Measurements from ENCODE around the gene COL16A1. TPM values are rescaled to one million over a fixed set of nuclear protein-coding genes. Genes with fewer than 3 reads are reported as not detected.
A peak's percentile ranks its signal among the peaks of the same experiment; 100 is the strongest.

The COL16A1 gene
- total RNA-seq, 1 experiment from 2014 or later: 6.2 TPM

GRCh38 chr1:31700468-31701090 is 3.2 kb downstream of the COL16A1 start:
- Mint-ChIP-seq H3K36me3 (ENCODE audit: insufficient read depth in 1 of 3, low read depth in 3 of 3) (no peaks in the 10 kb centered on the region), H3K9me3 (no peaks in the 10 kb centered on the region), H3K27me3 (ENCODE audit: low read depth) (peaks cover 13% of the 10 kb centered on the region), H3K4me3 (no peak overlapping the region), H3K4me1 (peaks cover 24 to 28% of the 10 kb centered on the region in 2 experiments), H3K27ac (peak overlapping the region in 2 of 3 experiments; percentile 37 to 91; a peak in 1 of 7 replicates)
- no peak overlapping the region for H3K4me2 ChIP-seq (ENCODE audit: insufficient read depth, insufficient read length, low read length)
- no peaks in the 10 kb centered on the region for H3K79me2 ChIP-seq (ENCODE audit: insufficient read depth, low read length)
- H3K27ac ChIP-seq (ENCODE audit: insufficient read length, low read depth, low read length): no peak overlapping the region
- no peak overlapping the region for H4K5ac ChIP-seq (ENCODE audit: insufficient read length, low read depth, low read length)
- no peaks in the 10 kb centered on the region; the same call in 1 of the 2 replicates for H3K27me3 ChIP-seq (ENCODE audit: insufficient read depth, low read length)
- H3K18ac ChIP-seq (ENCODE audit: insufficient read length, low read depth, low read length): no peak overlapping the region
- no peaks in the 10 kb centered on the region for H4K20me1 ChIP-seq (ENCODE audit: control insufficient read depth, insufficient read depth, insufficient read length)
- H2BK20ac ChIP-seq (ENCODE audit: low read depth, low read length, poor library complexity, severe bottlenecking): no peak overlapping the region
- H4K91ac ChIP-seq (ENCODE audit: insufficient read length, low read depth, low read length): no peak overlapping the region
- no peak overlapping the region for H4K8ac ChIP-seq (replicated peaks; ENCODE audit: insufficient read length, low read depth, low read length)
- H2AK5ac ChIP-seq (ENCODE audit: insufficient read length, low read length): no peak overlapping the region
- peaks cover 3% of the 10 kb centered on the region for H3K23me2 ChIP-seq (ENCODE audit: insufficient read length, low read depth, low read length, poor library complexity, severe bottlenecking)
- no peak overlapping the region for H3K56ac ChIP-seq (ENCODE audit: insufficient read length, low read depth, low read length)
- no peaks in the 10 kb centered on the region for H3K9me3 ChIP-seq (ENCODE audit: control insufficient read depth, low read depth, low read length)
- H3K4me1 ChIP-seq (ENCODE audit: insufficient read depth, low read length): peaks cover 8% of the 10 kb centered on the region; the same call in 1 of the 2 replicates
- no peak for DNase-seq
- no peak overlapping the region for H3K14ac ChIP-seq (ENCODE audit: insufficient read depth, low read length)
- H3K23ac ChIP-seq (ENCODE audit: insufficient read length, low read depth, low read length): no peak overlapping the region
- H3K79me1 ChIP-seq (ENCODE audit: insufficient read depth, low read depth, low read length, poor library complexity, severe bottlenecking): no peaks in the 10 kb centered on the region
- no peak overlapping the region for H2AFZ ChIP-seq (ENCODE audit: low read length)
- TF ChIP-seq CTCF (conservative IDR thresholded peaks at IDR 0.05): no peak
- H3T11ph ChIP-seq (ENCODE audit: low read length): no peak overlapping the region
- no peak overlapping the region for H2BK12ac ChIP-seq (ENCODE audit: insufficient read length, low read depth, low read length)
- H2BK120ac ChIP-seq (ENCODE audit: low read depth, low read length, poor library complexity, severe bottlenecking): no peak overlapping the region
- H3K4ac ChIP-seq (ENCODE audit: low read depth, low read length): no peak overlapping the region
- no CpG with 5 or more reads among the region's 7 CpGs for WGBS (ENCODE audit: extremely low coverage, insufficient read length, low lambda C conversion rate)
- no peak overlapping the region for H2BK15ac ChIP-seq (ENCODE audit: low read depth, low read length)
- no peak overlapping the region for H2BK5ac ChIP-seq (ENCODE audit: insufficient read length, low read length)
- no peak overlapping the region for H3K9ac ChIP-seq (ENCODE audit: extremely low read depth, insufficient read length, low read length)

Measured in H9 (cell line).